ENCODE data around the gene PLPP7. TPM values are rescaled to one million over a fixed set of nuclear protein-coding genes. Genes with fewer than 3 reads are reported as not detected.

The PLPP7 gene
- total RNA-seq, 4 donors from 2014 or later, result 1.1 to 2.9 (median 2.7) TPM

GRCh38 chr9:131277910-131278701 lies 11.4 kb upstream of the PLPP7 start:
- Histone ChIP-seq H3K4me3 (replicated peaks in 1 of 3) (peak overlapping the region; percentile 12 to 60 (median 58)), H3K9me3 (no peaks in the 10 kb centered on the region), H3K27me3 (no peaks in the 10 kb centered on the region), H3K27ac (no peak overlapping the region), H3K4me1 (peaks cover 0 to 16% of the 10 kb centered on the region in 2 donors), H3K36me3 (no peaks in the 10 kb centered on the region)
- peak; percentile 60 to 67 for DNase-seq
- intact Hi-C loops (cut with DNase I), result no loop called here
- TF ChIP-seq CTCF (IDR thresholded peaks at IDR 0.05) (no peak), POLR2A (IDR thresholded peaks at IDR 0.05) (no peak)
- 24 to 51% methylated on average over 4 to 25 of the region's 59 CpGs for WGBS, 2 donors

- DNase-seq, result no peak
- 56 to 66% methylated on average over 8 to 10 of the region's 10 CpGs for WGBS, 2 donors
Observed at GRCh38 chr9:131278702-131279111, 10.8 kb upstream of the PLPP7 start.

GRCh38 chr9:131279196-131279862 lies 10.2 kb upstream of the PLPP7 start:
- TF ChIP-seq CTCF (IDR thresholded peaks at IDR 0.05) (no peak), POLR2A (IDR thresholded peaks at IDR 0.05) (no peak)
- WGBS, 2 donors, result 73 to 76% methylated on average over 7 to 11 of the region's 11 CpGs
- no peaks in the 10 kb centered on the region for H3K9me3 ChIP-seq
- no peaks in the 10 kb centered on the region for H3K27me3 ChIP-seq
- DNase-seq, result no peak
- no peaks in the 10 kb centered on the region for H3K36me3 ChIP-seq
- H3K4me3 ChIP-seq (replicated peaks in 1 of 3), result no peak overlapping the region
- H3K27ac ChIP-seq, result no peak overlapping the region
- intact Hi-C loops (cut with DNase I), result no loop called here
- H3K4me1 ChIP-seq, result peaks cover 0 to 17% of the 10 kb centered on the region in 2 donors

More at GRCh38 chr9:131278702-131279111, 10.8 kb upstream of the PLPP7 start:
- intact Hi-C loops (cut with DNase I), result no loop called here
- Histone ChIP-seq H3K9me3 (no peaks in the 10 kb centered on the region), H3K4me3 (replicated peaks in 1 of 3) (no peak overlapping the region), H3K4me1 (peaks cover 0 to 17% of the 10 kb centered on the region in 2 donors), H3K36me3 (no peaks in the 10 kb centered on the region), H3K27me3 (no peaks in the 10 kb centered on the region), H3K27ac (no peak overlapping the region)
- TF ChIP-seq POLR2A (IDR thresholded peaks at IDR 0.05) (no peak), CTCF (IDR thresholded peaks at IDR 0.05) (no peak)

- WGBS, 2 donors, result 70 to 73% methylated on average over 9 to 19 of the region's 19 CpGs
- no peak overlapping the region for H3K4me3 ChIP-seq (replicated peaks in 1 of 3)
- H3K9me3 ChIP-seq, result no peaks in the 10 kb centered on the region
- H3K27ac ChIP-seq, result no peak overlapping the region
- H3K4me1 ChIP-seq, result peaks cover 0 to 17% of the 10 kb centered on the region in 2 donors
- no peaks in the 10 kb centered on the region for H3K27me3 ChIP-seq
- no peaks in the 10 kb centered on the region for H3K36me3 ChIP-seq
- intact Hi-C loops (cut with DNase I), result no loop called here
- DNase-seq, result no peak
- TF ChIP-seq POLR2A (IDR thresholded peaks at IDR 0.05) (no peak), CTCF (IDR thresholded peaks at IDR 0.05) (no peak)
Observed at GRCh38 chr9:131279863-131280570, 9.5 kb upstream of the PLPP7 start.
